Left cardiac atrium (tissue), 4 donors: ENCODE measurements around the gene RING1. TPM values are rescaled to one million over a fixed set of nuclear protein-coding genes. Genes with fewer than 3 reads are reported as not detected.

Source experiments
- ATAC-seq, 2 donors: fragments of 200-7000 bp; cut with Tn5 transposase; one replicate each; pipeline ENCODE4 v1.9.1; 2020; ENCODE audit warnings: mild to moderate bottlenecking in 2 of 2, moderate library complexity in 2 of 2
- DNase-seq: peaks from one replicate; pipeline ENCODE4 v3.0.0-alpha.2; 2020
- intact Hi-C, 2 donors: fragments of 100-400 bp; cut with DNase I; formaldehyde crosslinking; loops; one replicate each; pipeline versions ENCODE4 v1.14.1 to v1.15.1; 2022 to 2023
- long read RNA-seq: library from polyadenylated mRNA; unstranded; transcript quantifications from one replicate; pipeline ENCODE4 v2.0.0, GENCODE V29; 2021
- total RNA-seq, 2 donors: library from RNA; stranded (reverse); fragmentation: NEBNext Ultra II Directional; extraction: Animal tissue kit (Norgen Biotek cat#: 25700); gene quantifications; one replicate each; pipeline ENCODE4 v1.2.1, GENCODE V29; 2021
- donor health status: DM: no; HTN: yes; CAD: no.
- donor health status: DM: no; HTN: yes; CAD: no; lungs with severe emphysema.
- donor health status: DM: yes; HTN: yes; CAD: no.
- donor health status: Dilated cardiomyopathy.

RING1 gene
- total RNA-seq = 10 to 100 TPM; 29.7 to 30.0 TPM
- long read RNA-seq, partial matches to known transcripts = 2 of 2 reads
- long read RNA-seq, other reads (novel, unspliced or antisense) = 0 of 2 reads

- DNase-seq (peak; percentile 93), ATAC-seq (peak; percentile 83 to 90)
- intact Hi-C loops = no loop called here
Measured at GRCh38 chr6:33208091-33208967, at the start of gene RING1. Gene RING1, plus strand, starts transcription at chr6:33208500. Its CDS starts 323 bp downstream, at chr6:33208823.

DNA sequence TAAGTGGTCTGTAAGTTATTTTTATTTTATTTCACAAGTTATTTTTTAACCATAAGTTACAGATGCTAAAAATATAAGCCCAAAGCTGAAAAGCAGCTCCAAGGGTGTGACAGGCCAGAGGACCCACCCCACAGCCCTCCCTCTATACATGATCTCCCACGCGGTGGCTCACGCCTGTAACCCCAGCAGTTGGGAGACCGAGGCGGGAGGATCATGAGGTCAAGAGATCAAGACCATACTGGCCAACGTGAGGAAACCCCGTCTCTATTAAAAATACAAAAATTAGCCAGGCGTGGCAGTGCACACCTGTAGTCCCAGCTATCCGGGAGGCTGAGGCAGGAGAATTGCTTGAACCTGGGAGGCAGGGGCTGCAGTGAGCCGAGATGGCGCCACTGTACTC is 48.2 kb upstream of the RING1 start:
- ATAC-seq (no peak), DNase-seq (no peak)
- intact Hi-C loops = loop anchor here (5.0 kb wide), 2 partner anchors 37 to 82 kb away; no protein-coding TSS in a partner anchor

DNA sequence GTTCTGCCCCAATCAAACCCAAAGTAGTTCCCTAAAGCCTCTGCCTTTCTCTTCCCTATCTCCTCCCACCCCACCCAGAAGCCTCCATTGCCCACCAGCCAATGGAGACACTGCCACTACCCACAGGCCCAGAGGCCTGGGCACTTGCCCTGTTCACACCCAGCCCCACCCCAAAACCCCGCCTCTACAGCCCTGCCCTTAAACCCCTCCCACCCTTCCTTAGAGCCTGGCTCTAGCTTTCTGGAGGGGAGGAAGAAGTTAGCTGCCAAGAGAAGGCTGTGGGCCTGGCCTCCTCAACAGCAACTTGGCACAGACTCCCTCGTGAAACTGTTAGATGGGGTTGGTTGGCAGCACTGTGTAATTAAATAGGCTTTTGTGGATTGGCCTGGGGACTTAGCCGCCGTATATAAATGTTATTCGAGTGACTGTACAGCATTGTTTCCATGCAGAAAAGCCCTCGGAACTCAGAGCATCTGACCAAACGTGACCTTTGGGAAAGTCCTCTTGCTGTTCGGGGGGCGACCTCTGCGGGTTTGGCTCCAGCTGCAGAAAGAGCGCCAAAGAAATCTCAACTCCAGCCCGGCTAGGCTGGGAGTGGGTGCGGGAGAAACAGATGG is 47.5 kb upstream of the RING1 start:
- DNase-seq (peak; percentile 52), ATAC-seq (peak; percentile 78 to 80)
- intact Hi-C loops = loop anchor here (1.0 to 5.0 kb wide), 3 partner anchors 36 to 87 kb away; no protein-coding TSS in a partner anchor

DNA sequence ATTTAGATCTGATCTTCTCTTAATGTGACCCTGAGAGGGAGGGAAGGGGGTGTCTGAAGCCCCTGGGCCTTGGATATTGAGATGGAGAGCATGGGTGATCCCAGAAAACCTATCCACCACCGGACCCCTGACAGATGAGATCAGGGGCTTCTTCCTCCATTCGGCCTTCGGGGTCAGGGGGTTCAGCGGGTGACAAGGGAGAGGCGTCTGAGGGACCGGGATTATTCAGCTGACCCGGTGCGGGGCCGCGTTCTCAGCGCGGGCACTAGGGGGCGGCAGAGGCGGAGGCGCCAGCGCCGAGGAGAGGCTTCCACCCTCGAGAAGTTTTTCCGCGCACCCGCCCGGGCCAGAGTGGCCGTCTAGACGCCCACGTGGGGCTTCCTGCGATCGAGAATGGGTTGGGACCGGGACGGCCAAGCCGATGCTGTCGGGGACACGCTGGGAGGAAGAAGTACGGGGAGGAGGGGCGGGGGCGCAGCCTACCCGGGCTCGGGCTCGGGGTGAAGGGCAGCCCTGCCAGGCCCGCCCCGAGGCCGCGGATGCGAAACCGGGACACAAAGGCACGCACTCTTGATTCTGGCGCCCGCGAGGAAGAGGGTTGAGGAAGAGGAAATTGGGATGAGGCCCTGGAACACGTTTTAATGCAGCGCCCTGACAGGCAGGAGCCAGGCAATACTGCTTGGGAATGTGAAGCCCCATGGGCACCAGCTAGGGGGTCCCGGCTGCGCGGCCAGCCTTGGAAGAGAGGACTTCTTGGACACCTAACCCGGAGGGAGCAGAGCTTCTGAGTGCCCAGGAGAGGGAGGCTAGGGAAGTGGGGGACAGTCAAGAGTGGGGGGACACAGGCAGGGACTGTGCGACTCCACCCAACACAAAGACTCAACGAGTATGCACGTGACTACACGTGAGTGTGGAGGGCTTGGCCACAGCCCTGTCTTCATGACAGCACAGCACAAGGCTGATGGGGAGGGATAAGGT is 46.7 kb upstream of the RING1 start:
- ATAC-seq (peak; percentile 93 to 94), DNase-seq (peak; percentile 88)
- intact Hi-C loops = loop anchor here (1.0 to 5.0 kb wide), 3 partner anchors 36 to 87 kb away; no protein-coding TSS in a partner anchor

DNA sequence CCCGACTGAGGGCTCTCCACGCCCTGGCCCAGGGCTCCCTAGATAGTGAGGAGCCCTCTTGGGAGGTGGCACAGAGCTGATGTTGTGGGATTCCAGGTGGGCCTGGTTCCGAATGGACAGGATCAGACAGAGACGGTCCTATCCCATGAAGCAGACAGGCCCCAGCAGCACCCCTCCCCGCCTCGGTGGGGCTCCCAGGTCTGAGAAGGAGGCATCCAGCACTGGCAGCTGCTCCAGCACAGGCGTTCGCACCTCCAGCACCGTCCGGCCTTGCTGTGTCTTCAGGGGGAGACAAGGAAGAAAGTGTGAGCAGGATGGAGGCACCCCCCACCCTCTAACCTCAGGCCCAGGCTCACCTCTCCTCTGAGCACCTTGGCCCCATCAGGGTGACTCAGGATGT is 44.8 kb upstream of the RING1 start:
- intact Hi-C loops = loop anchor here (5.0 kb wide), 2 partner anchors 34 to 79 kb away; no protein-coding TSS in a partner anchor
- ATAC-seq = no peak
- no peak for DNase-seq

DNA sequence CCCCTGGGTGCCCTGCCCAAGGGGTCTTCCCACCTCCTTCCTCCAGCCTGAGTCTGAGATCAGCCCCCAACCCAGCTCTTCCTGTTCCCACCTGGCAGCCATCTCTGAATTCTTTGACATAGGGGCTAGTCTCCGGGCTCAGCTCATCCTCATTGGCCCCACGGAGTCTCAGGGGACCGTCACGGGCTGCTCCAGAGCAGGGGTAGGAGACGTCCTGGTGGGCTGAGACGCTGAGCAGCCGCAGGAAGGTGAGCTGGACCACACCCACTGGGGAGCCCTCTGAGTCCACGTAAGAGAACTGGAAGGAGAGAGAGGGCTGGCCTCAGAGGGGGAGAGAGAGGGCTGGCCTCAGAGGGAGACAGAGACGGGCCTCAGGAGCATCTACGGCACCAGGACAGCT is 44.1 kb upstream of the RING1 start:
- intact Hi-C loops = loop anchor here (5.0 kb wide), 2 partner anchors 33 to 78 kb away; no protein-coding TSS in a partner anchor
- ATAC-seq (no peak), DNase-seq (no peak)

GRCh38 chr6:33164665-33165373 is 43.5 kb upstream of the RING1 start:
- ATAC-seq = no peak
- intact Hi-C loops = loop anchor here (5.0 kb wide), 2 partner anchors 32 to 77 kb away; no protein-coding TSS in a partner anchor
- DNase-seq = no peak

GRCh38 chr6:33165581-33166258 is 42.6 kb upstream of the RING1 start:
- intact Hi-C loops = no loop called here
- DNase-seq = no peak
- ATAC-seq = no peak

GRCh38 chr6:33166363-33166762 is 41.9 kb upstream of the RING1 start:
- DNase-seq = no peak
- intact Hi-C loops = no loop called here
- ATAC-seq = no peak

- ATAC-seq (no peak), DNase-seq (no peak)
- intact Hi-C loops = no loop called here
Measured at GRCh38 chr6:33166811-33167210, 41.5 kb upstream of the RING1 start.

DNA sequence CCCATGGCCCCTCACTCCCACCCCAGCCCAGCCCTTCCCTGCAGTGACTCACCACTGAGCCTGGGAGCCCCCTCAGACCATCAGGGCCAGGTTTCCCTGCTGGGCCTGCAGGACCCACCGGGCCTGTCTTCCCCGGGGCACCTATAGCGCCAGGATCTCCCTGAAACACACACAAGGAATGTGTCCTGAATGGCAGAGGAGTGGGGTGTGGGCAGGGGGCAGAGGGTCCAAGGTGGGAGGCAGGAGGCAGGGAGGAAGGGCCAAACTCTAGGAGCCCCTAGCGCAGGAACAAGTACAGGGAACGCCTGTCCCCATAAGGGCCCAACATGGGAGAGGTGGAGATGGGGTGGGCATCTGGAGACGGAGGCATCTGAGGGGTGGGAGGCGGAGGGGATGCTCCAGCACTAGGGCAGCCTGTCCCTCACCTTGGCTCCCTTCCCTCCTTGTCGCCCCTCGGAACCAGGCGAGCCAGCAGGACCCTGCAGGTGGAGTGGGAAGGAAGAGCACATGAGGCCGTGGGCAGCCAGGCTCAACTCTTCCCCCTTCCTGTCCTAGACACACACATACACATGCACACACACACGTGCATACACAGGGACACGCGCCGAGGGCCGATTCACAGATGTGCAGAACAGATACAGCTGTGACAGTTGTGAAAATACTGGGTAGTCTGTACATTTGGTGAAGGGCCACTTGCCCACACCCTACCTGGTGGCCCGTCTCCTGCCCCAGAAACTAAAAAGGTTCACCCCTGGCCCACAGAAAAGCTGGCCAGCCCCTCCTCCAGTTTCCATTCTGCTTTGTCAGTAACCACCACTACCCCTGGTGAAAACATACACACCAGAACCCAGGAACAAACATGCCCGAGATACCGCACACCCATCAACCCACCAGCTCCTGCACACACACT is 40.7 kb upstream of the RING1 start:
- no peak for DNase-seq
- ATAC-seq = no peak
- intact Hi-C loops = no loop called here

GRCh38 chr6:33168284-33168601 is 40.1 kb upstream of the RING1 start:
- no peak for ATAC-seq
- DNase-seq = no peak
- intact Hi-C loops = no loop called here

- intact Hi-C loops = no loop called here
- ATAC-seq (no peak), DNase-seq (no peak)
Measured at GRCh38 chr6:33168639-33169038, 39.7 kb upstream of the RING1 start.

DNA sequence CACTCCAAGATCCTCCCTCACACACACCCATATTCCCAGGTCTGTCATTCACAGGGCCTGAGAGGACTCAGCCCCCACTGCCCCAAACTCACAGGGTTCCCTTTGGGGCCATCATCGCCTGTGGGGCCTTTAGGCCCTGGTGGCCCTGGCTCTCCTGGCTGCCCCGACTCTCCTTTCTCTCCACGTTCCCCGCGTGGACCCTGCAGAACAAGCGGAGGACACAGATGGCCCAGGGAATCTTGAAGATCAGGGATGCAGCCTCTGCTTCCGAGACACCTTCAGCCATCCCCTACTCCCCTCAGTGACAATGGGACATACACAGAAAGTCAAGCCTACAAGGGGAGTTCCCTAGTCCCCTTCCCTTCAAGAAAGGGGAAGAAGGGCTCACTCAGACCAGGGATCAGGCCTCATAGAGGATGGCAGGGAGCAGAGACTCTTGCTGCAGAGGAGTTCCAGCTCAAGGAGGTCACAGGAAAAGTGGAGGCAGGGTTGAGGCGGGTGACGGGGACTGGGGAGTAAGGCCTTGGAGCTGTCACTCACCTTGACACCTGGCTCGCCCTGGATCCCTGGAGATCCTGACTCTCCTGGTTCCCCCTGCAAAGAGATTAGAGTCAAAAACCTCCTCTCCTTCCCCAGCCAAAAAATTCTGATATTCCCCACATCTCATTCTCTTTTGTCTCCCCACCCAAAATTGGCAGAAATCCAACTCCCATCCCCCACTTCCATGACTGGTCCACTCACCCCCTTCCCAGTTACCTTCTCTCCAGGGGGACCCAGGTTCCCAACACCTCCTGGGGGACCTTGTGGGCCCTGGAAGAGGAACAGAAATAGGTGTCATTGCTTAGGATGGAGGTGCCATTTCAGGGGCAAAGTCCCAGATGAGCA is 38.8 kb upstream of the RING1 start:
- DNase-seq (no peak), ATAC-seq (no peak)
- intact Hi-C loops = no loop called here

DNA sequence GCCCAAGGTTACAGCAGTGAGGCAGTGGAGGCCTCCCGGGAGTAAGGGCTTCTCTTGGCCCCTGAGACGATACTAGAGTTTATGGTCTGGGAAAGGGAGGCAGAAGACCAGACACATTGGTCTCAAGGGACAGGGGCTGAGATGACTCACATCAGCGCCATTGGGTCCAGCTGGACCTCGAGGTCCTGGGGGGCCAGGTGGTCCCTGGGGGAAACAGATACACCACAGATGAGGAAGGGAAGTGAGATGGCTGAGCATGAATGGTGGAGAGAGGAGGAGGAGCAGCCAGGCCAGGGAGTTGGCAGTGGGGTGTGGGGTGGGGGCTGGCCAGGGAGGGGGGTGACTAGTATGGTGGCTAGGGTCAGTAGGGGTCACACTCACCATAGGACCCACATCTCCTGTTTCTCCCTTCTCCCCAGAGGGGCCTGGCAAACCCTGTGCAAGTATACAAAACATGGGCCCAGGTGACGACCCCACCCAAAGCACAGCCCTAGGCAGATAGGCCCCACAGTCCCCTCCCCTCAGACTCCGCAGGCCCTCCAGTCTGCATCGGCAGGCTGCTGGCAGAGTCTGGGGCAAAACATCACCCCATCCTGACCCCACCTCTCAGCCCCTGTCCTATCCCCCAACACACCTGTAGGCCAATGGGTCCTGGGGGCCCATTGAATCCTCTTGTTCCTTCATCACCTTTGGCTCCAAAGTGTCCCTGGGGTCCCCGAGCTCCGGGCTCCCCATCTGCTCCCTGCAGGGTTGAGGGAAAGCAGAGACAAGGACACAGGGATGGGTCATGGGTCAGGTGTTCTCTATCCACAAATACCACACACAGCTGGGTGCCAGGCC is 37.9 kb upstream of the RING1 start:
- ATAC-seq (no peak), DNase-seq (no peak)
- intact Hi-C loops = no loop called here
